Memory B cell (primary cell): Measurements from ENCODE around the gene NEDD4L.
"Not testable (repeated sequence)": the region's sequence is repeated elsewhere in the genome, so short reads cannot be mapped to it uniquely, and the experiment has no call there.

Source experiments
- ATAC-seq: fragments of 150-1000 bp; cut with Tn5 transposase; 2 replicates; pipeline ENCODE4 v1.10.0; 2021; ENCODE audit warnings: low read depth, mild to moderate bottlenecking, moderate library complexity
- DNase-seq, 2 donors: peaks; one replicate each; pipeline ENCODE4 v3.0.0; 2022; ENCODE audit warnings: low spot score in 2 of 2
- H3K27ac Mint-ChIP-seq: one replicate; pipeline ENCODE4 v1.8.0; 2022; ENCODE audit warnings: mild to moderate bottlenecking, moderate library complexity, mixed read lengths
- H3K27me3 Mint-ChIP-seq: one replicate; pipeline ENCODE4 v1.8.0; 2022; ENCODE audit warnings: mixed read lengths
- H3K36me3 Mint-ChIP-seq: one replicate; pipeline ENCODE4 v1.8.0; 2022; ENCODE audit warnings: mild to moderate bottlenecking, mixed read lengths
- H3K4me1 Mint-ChIP-seq: one replicate; pipeline ENCODE4 v1.8.0; 2022; ENCODE audit warnings: mixed read lengths
- H3K4me3 Mint-ChIP-seq: one replicate; pipeline ENCODE4 v1.8.0; 2022; ENCODE audit warnings: mild to moderate bottlenecking, moderate library complexity, mixed read lengths
- H3K9me3 Mint-ChIP-seq: one replicate; pipeline ENCODE4 v1.8.0; 2022; ENCODE audit warnings: mixed read lengths

The NEDD4L gene

DNA sequence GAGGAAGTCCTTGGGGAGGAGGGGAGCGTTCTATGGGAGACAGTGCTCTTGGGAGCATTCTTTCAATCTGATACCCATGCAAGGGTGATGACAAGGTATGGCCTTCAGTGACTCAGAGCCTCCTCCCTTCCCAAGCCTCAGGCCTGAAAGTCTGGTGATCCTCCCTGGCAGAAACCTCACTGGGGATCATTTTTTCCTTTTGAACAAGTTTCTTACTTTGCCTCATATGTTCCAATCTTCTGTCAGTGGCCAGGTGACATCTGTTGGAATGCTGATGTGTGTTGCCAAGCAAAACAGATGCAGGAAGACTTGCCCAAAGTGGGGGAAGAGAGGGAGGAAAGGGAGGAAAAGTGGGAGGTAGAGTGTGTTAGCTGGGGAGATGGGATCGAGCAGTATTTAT, 224.8 kb downstream of the NEDD4L start:
- no peaks in the 10 kb centered on the region for H3K9me3 Mint-ChIP-seq
- no peak for DNase-seq
- no peak overlapping the region for H3K27ac Mint-ChIP-seq
- H3K4me1 Mint-ChIP-seq, result peaks cover 8% of the 10 kb centered on the region
- no peaks in the 10 kb centered on the region for H3K27me3 Mint-ChIP-seq
- peaks cover 3% of the 10 kb centered on the region for H3K36me3 Mint-ChIP-seq
- ATAC-seq, result no peak
- H3K4me3 Mint-ChIP-seq, result no peak overlapping the region

DNA sequence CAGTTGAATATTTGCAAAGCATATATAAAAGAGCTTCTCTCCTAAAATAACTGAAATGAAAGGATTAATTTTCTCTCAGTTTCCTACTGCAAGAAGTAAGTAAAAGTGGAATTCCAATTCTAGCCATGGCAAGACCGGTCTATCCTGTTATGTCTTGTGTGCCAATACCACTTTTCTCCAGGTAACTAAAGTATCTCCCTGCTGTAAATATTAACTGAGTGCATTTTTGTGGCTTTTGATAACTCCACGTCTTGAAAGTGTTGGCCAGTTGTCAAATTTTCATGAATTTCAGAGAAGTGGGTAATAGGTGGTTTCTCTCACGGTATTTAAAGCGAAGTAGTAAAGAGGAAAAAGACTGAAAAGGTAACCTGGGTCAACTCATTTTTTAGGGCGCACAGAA, 225.9 kb downstream of the NEDD4L start:
- Mint-ChIP-seq H3K9me3 (no peaks in the 10 kb centered on the region), H3K4me1 (peaks cover 6% of the 10 kb centered on the region), H3K27me3 (no peaks in the 10 kb centered on the region), H3K4me3 (no peak overlapping the region), H3K36me3 (peaks cover 2% of the 10 kb centered on the region), H3K27ac (no peak overlapping the region)
- DNase-seq, result no peak
- no peak for ATAC-seq

DNA sequence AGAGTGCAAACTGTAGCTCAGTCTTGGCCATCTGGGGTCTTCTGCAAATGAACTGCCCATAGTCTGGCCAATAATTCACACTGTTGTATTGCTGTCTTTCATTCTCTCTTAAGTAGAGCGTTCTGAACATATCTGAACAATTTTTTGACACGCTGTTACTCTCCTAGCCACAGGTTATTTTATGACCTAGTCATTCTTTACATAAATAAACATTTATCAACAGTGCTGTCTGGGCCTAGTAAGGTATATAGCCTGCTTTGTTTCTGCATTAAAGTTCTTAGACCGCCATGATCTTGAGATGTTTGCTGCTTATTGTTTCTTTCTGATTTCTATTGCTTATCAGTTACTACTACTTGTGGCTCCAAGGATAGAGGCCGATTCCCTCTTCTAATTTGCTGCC, 226.4 kb downstream of the NEDD4L start:
- H3K27ac Mint-ChIP-seq, result no peak overlapping the region
- no peaks in the 10 kb centered on the region for H3K27me3 Mint-ChIP-seq
- H3K9me3 Mint-ChIP-seq, result no peaks in the 10 kb centered on the region

DNA sequence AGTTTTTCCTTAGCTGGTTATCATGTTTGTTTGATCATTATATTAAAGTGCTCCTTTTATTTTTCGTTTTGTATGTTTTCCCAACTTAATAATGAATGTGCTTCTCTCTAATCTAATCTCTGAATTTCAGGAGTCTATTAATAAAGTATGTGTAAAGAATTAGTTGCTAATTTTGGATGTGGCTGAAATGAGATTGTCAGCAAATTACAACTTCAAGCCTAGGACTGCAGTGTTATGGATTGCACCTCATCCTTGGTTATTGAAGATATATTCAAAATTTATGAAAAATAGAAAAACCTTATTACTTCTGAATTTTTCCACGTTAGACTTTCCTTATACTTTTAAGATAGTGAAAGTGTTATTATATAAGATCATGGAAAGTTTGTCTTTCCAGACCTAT, 227.7 kb downstream of the NEDD4L start:
- ATAC-seq, result no peak
- no peak for DNase-seq
- peaks cover 1% of the 10 kb centered on the region for H3K36me3 Mint-ChIP-seq
- H3K4me1 Mint-ChIP-seq, result peaks cover 5% of the 10 kb centered on the region
- H3K9me3 Mint-ChIP-seq, result no peaks in the 10 kb centered on the region
- H3K27ac Mint-ChIP-seq, result no peak overlapping the region
- no peak overlapping the region for H3K4me3 Mint-ChIP-seq
- no peaks in the 10 kb centered on the region for H3K27me3 Mint-ChIP-seq

More for the DNA sequence above, 226.4 kb downstream of the NEDD4L start:
- ATAC-seq, result no peak
- DNase-seq, result no peak
- peaks cover 5% of the 10 kb centered on the region for H3K4me1 Mint-ChIP-seq
- peaks cover 1% of the 10 kb centered on the region for H3K36me3 Mint-ChIP-seq
- H3K4me3 Mint-ChIP-seq, result no peak overlapping the region

DNA sequence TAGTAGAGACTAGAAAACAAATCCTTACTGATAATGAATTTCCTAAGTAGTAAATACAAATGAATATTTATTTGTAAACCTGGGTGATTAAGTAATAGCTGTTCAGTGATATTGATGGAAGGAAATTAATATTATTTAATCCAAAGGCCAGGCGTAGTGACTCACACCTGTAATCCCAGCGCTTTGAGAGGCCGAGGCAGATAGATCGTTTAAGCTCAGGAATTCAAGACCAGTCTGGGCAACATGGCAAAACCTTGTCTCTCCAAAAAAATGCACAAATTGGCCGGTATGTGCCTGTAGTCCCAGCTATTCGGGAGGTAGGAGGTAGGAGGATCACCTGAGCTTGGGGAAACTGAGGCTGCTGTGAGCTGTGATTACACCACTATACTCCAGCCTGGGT, 228.2 kb downstream of the NEDD4L start:
- H3K27ac Mint-ChIP-seq, result no peak overlapping the region
- no peak overlapping the region for H3K4me3 Mint-ChIP-seq
- DNase-seq (no peak), ATAC-seq (no peak)
- H3K27me3 Mint-ChIP-seq, result no peaks in the 10 kb centered on the region
- peaks cover 5% of the 10 kb centered on the region for H3K4me1 Mint-ChIP-seq
- no peaks in the 10 kb centered on the region for H3K9me3 Mint-ChIP-seq
- peaks cover 1% of the 10 kb centered on the region for H3K36me3 Mint-ChIP-seq

DNA sequence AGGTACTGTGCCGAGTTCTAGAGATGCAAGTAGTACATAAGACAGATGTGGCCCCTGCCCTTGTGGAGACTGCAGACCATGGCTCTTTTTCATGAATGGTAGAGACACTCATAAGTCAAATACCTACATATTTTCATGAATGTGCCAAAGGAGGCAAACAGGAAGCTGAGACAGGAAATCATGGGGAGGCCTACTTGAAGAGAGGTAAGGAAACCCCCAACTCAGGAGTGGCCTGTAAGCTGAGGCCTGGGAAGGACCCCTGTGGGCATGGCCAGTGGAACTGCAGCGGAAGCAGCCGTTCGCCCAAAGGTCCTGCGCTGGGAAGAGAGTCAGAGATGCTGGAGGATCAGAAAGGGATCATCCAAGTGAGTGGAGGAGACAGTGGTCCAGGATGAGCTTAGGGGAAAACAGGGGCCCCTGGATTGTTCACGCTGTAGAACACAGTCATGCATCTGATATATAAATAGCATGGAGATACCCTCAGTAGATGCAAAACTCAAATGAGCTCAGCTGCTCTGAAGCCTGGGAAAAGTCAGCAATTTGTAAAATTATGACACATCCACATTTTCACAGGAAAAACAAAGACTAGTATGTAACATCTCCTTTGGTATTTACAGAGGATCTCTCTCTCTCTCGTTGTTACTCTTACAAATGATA, 228.9 kb downstream of the NEDD4L start:
- H3K4me3 Mint-ChIP-seq, result no peak overlapping the region
- H3K36me3 Mint-ChIP-seq, result peaks cover 1% of the 10 kb centered on the region
- no peaks in the 10 kb centered on the region for H3K9me3 Mint-ChIP-seq
- H3K27me3 Mint-ChIP-seq, result no peaks in the 10 kb centered on the region
- ATAC-seq (no peak), DNase-seq (no peak)
- no peak overlapping the region for H3K27ac Mint-ChIP-seq
- peaks cover 5% of the 10 kb centered on the region for H3K4me1 Mint-ChIP-seq

DNA sequence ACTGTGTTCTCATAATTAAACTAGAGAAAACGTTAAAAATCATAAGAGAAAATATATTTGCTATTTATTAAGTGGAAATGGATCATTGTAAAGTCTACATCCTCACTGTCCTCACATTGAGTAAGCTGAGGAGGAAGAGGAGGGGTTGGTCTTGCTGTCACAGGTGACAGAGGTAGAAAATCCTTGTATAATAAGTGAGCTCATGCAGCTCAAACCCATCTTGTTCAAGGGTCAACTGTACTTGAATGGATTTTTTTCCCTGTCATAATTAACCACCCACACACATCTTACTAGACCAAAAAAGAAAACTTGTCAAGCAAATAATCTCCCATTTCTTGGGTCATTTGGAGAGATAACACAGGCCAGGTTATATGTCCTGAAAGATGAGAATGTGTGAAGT, 231.2 kb downstream of the NEDD4L start:
- no peak for ATAC-seq
- no peak for DNase-seq
- Mint-ChIP-seq H3K27me3 (no peaks in the 10 kb centered on the region), H3K36me3 (peaks cover 7% of the 10 kb centered on the region), H3K9me3 (no peaks in the 10 kb centered on the region), H3K4me1 (peaks cover 10% of the 10 kb centered on the region), H3K27ac (no peak overlapping the region), H3K4me3 (no peak overlapping the region)

DNA sequence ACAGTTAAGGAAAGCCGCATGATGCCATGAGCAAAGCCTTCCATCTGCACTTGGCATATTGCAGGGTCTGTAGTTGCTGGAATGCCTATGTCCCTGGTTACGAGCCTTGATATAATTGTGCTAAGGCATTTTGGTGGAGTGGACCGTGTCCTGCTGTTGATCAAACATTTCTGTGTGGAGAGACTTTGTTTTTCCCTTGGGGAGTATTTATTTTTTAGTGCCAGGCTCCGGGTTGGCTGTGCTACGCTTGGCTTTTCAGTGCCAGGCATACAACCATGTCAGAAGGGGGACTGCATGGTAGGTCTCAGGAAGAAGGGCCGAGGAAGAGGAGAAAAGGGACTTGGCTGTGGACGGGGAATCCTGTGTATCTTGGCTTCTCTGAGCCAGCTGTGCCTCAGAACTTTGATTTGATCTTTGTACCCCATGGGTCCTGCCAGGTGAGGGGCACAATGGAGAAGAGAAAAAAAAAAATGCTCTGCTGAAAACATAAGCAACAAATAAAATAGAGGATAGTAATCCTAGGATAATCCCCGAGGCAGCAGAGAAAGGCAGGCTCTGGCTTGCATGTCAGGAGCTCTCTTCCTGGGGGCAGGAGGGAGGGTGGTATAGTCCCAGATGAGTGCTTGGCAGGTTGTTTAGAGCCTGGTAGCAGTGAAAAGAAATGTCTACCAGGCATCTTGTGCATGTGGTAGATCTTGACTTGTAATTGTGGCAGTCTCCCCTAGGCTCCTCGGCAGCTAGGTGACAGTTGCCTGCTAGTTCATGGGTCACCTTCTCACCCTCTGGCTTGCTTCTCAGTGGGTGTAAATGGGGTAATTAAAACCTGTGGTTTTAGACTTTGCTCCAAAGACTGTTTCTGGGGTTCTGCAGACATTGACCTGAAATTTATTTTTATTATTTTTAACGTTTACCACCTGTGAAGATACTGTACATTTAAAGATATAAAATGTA, 233.0 kb downstream of the NEDD4L start:
- no peak overlapping the region for H3K4me3 Mint-ChIP-seq
- H3K36me3 Mint-ChIP-seq, result peaks cover 7% of the 10 kb centered on the region
- H3K9me3 Mint-ChIP-seq, result no peaks in the 10 kb centered on the region
- ATAC-seq (no peak), DNase-seq (no peak)
- H3K4me1 Mint-ChIP-seq, result peaks cover 10% of the 10 kb centered on the region
- no peak overlapping the region for H3K27ac Mint-ChIP-seq
- H3K27me3 Mint-ChIP-seq, result no peaks in the 10 kb centered on the region

DNA sequence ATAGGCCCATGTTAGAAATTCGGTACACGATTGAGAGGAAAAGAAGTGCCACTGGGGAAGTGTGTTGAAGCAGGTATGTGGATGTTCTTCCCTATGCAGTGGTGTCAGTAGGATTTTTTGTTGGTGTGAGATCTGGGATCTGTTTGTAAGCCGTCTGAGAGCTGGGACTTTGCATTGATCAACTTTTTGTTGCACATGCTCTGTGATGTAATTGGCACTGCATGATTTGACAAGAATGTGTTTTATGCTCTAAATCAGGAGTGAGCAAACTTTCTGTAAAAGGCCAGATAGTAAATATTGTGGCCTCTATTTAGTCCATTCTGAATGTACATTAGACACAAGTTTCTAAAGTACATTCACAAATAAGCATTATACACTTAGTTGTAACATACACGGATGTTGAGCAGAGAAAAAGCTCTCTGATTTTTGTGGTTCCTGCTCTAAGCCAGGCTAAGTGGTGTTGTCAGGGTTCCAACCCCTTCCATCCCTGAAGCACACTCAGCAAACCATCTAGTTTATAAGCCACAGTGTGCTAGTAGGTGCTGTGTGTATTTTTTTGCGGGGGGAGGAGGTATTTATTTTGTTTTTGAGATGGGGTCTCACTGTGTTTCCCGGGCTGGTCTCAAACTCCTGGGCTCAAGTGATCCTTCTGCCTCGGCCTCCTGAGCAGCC, 235.6 kb downstream of the NEDD4L start:
- H3K27ac Mint-ChIP-seq, result no peak overlapping the region
- no peak for DNase-seq
- no peak for ATAC-seq
- no peaks in the 10 kb centered on the region for H3K27me3 Mint-ChIP-seq
- no peaks in the 10 kb centered on the region for H3K9me3 Mint-ChIP-seq
- no peak overlapping the region for H3K4me3 Mint-ChIP-seq
- peaks cover 4% of the 10 kb centered on the region for H3K4me1 Mint-ChIP-seq
- peaks cover 6% of the 10 kb centered on the region for H3K36me3 Mint-ChIP-seq

DNA sequence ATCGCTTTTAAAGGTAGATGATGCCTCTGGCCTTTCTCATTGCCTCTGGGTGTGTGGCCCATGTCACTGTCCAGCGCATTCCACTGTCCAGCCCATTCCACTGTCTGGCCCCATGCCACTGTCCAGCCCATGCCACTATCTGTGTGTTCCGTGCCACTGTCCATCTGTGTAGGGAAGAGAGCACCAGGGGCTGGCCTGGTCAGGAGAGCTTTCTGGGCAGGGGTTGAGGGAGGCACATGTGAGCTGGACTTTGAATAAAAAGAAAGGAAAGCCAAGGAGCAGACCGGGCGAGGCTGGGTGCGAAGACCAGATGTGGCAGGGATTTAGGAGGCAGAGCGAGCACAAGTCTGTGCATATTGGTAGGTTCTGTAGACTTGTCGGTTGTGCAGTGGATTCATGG, 236.2 kb downstream of the NEDD4L start:
- Mint-ChIP-seq H3K36me3 (peaks cover 6% of the 10 kb centered on the region), H3K27ac (no peak overlapping the region), H3K4me3 (no peak overlapping the region), H3K27me3 (no peaks in the 10 kb centered on the region), H3K9me3 (no peaks in the 10 kb centered on the region), H3K4me1 (peaks cover 4% of the 10 kb centered on the region)
- DNase-seq (no peak), ATAC-seq (no peak)

DNA sequence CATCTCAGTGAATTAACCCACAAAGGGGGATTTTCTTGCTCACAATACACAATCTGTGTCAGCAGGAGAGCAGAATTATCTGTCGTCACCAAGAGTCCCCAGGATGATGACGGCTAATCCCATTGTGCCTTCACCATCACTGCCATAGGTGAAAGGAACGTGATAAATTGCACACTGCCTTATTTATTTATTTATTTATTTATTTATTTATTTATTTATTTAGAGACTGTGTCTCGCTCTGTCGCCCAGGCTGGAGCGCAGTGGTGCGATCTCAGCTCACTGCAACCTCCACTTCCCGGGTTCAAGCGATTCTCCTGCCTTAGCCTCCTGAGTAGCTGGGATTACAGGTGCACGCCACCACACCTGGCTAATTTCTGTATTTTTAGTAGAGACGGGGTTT, 238.8 kb downstream of the NEDD4L start:
- not testable (repeated sequence) for H3K27me3 Mint-ChIP-seq, ATAC-seq, DNase-seq, H3K9me3 Mint-ChIP-seq, H3K4me3 Mint-ChIP-seq, H3K36me3 Mint-ChIP-seq, H3K27ac Mint-ChIP-seq
- H3K4me1 Mint-ChIP-seq, result peaks cover 12% of the 10 kb centered on the region

DNA sequence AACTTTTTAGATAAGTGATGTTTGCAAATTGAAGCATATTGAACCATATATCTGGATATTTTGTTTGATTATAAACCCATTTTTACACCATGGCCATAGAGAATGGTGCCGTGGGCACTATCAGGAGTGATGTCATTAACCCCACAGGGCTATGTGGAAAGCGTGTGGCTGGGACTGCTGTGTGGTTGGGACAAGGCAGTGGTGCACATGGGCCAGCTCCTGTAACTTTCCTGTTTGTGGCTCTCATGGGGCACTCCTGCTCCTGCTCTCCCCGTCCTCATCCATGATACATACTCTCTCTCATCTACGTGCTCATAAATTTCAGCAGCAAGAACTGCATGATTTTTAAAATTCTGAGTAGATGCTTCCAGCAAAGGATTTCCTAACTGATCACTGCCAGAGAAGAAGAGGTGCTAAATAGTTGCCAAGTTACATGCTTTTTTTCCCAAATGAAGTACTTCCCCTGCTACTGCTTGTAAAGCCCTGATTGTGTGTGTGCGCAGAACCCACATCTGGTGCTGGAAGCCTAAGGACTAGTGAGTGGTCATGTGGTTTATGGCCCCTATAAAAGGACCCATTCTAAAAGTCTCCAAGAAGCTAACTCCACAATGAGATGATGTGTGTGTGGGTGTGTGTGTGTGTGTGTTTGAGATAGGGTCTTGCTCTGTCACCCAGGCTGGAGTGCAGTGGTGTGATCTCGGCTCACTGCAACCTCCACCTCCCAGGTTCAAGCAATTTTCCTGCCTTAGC, 240.8 kb downstream of the NEDD4L start:
- Mint-ChIP-seq H3K27me3 (no peaks in the 10 kb centered on the region), H3K27ac (no peak overlapping the region), H3K36me3 (no peaks in the 10 kb centered on the region), H3K4me1 (peaks cover 19% of the 10 kb centered on the region), H3K4me3 (no peak overlapping the region), H3K9me3 (no peaks in the 10 kb centered on the region)
- DNase-seq (no peak), ATAC-seq (no peak)

DNA sequence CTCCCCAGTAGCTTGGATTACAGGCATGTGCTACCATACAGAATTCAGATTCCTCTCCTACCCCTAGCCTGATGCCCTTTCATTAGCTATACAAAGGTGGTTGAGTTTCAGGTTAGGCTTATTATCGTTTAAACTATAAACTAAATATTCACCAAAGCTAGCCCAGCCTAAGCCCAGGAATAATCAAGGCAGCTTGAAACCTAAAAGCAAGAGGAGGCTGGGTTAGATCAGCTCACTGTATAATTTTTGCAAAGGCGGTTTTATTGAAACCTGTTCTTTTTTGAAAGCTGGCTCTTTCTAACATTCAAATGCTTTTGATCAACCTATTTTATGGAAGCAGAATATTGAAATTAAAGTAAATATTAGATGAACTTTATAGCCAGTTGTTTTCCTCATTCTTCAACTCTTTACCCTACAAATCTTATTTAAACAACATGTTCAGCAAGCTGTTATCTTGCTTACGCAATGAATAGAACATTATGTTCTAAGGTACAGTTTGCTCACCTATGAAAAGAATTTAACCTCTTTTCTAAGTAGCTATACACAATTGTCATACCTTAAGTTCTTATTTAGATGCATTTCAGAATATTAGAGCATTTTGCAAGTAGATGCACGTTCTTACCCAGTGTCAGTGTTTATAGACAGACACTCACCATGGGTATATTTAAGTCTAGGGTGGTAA, 241.6 kb downstream of the NEDD4L start:
- Mint-ChIP-seq H3K27ac (no peak overlapping the region), H3K4me3 (no peak overlapping the region), H3K9me3 (no peaks in the 10 kb centered on the region), H3K27me3 (no peaks in the 10 kb centered on the region), H3K36me3 (no peaks in the 10 kb centered on the region), H3K4me1 (peaks cover 19% of the 10 kb centered on the region)
- DNase-seq, result no peak
- ATAC-seq, result no peak
